ENCODE results near the gene HBM. TPM values are rescaled to one million over a fixed set of nuclear protein-coding genes. Genes with fewer than 3 reads are reported as not detected.

HBM gene
- total RNA-seq, 1 experiment from 2014 or later, result not detected

- H3K4me1 Mint-ChIP-seq, result peaks cover 15 to 17% of the 10 kb centered on the region in 2 experiments
- H3K36me3 Mint-ChIP-seq (ENCODE audit: insufficient read depth in 1 of 3, low read depth in 3 of 3), result peaks cover 0 to 3% (median 0%) of the 10 kb centered on the region in 3 experiments; a peak in 2 of 7 replicates
- peaks cover 67% of the 10 kb centered on the region for H3K27me3 Mint-ChIP-seq (ENCODE audit: low read depth)
- Histone ChIP-seq H3K14ac (ENCODE audit: insufficient read depth, low read length) (no peak overlapping the region), H2BK20ac (ENCODE audit: low read depth, low read length, poor library complexity, severe bottlenecking) (no peak overlapping the region), H2BK12ac (ENCODE audit: insufficient read length, low read depth, low read length) (no peak overlapping the region), H3K9me3 (ENCODE audit: control insufficient read depth, low read depth, low read length) (no peaks in the 10 kb centered on the region), H3T11ph (ENCODE audit: low read length) (no peak overlapping the region), H3K56ac (ENCODE audit: insufficient read length, low read depth, low read length) (no peak overlapping the region), H3K23me2 (ENCODE audit: insufficient read length, low read depth, low read length, poor library complexity, severe bottlenecking) (peaks cover 5% of the 10 kb centered on the region), H4K20me1 (ENCODE audit: control insufficient read depth, insufficient read depth, insufficient read length) (no peaks in the 10 kb centered on the region), H3K9ac (ENCODE audit: extremely low read depth, insufficient read length, low read length) (no peak overlapping the region), H2BK15ac (ENCODE audit: low read depth, low read length) (no peak overlapping the region), H3K27me3 (ENCODE audit: insufficient read depth, low read length) (peaks cover 48% of the 10 kb centered on the region), H3K4me1 (ENCODE audit: insufficient read depth, low read length) (no peaks in the 10 kb centered on the region; the same call in 1 of the 2 replicates), H3K27ac (ENCODE audit: insufficient read length, low read depth, low read length) (no peak overlapping the region), H3K4ac (ENCODE audit: low read depth, low read length) (no peak overlapping the region), H3K79me2 (ENCODE audit: insufficient read depth, low read length) (no peaks in the 10 kb centered on the region), H3K79me1 (ENCODE audit: insufficient read depth, low read depth, low read length, poor library complexity, severe bottlenecking) (no peaks in the 10 kb centered on the region), H3K18ac (ENCODE audit: insufficient read length, low read depth, low read length) (no peak overlapping the region), H3K23ac (ENCODE audit: insufficient read length, low read depth, low read length) (no peak overlapping the region), H2AK5ac (ENCODE audit: insufficient read length, low read length) (no peak overlapping the region), H4K8ac (replicated peaks; ENCODE audit: insufficient read length, low read depth, low read length) (no peak overlapping the region), H4K5ac (ENCODE audit: insufficient read length, low read depth, low read length) (no peak overlapping the region), H4K91ac (ENCODE audit: insufficient read length, low read depth, low read length) (no peak overlapping the region), H2AFZ (ENCODE audit: low read length) (no peak overlapping the region), H2BK5ac (ENCODE audit: insufficient read length, low read length) (no peak overlapping the region), H2BK120ac (ENCODE audit: low read depth, low read length, poor library complexity, severe bottlenecking) (no peak overlapping the region), H3K4me2 (ENCODE audit: insufficient read depth, insufficient read length, low read length) (peak overlapping the region; percentile 13)
- DNase-seq, result no peak
- TF ChIP-seq CTCF (conservative IDR thresholded peaks at IDR 0.05), result no peak
- H3K4me3 Mint-ChIP-seq, result peak overlapping the region in 1 of 2 experiments; percentile 63; a peak in 4 of 5 replicates
- H3K27ac Mint-ChIP-seq, result no peak overlapping the region
- H3K9me3 Mint-ChIP-seq, result peaks cover 4 to 7% of the 10 kb centered on the region in 2 experiments; a peak in 2 of 5 replicates
- no CpG with 5 or more reads among the region's 13 CpGs for WGBS (ENCODE audit: extremely low coverage, insufficient read length, low lambda C conversion rate)
These were observed 11.6 kb downstream of the HBM start for GRCh38 chr16:177394-177822.
